OCI-LY1 (cell line): ENCODE measurements around the gene ASB7.

Source experiments
- H2AFZ ChIP-seq: fragments of 200-600 bp; sonication (generic), shearing (Covaris generic); 2 replicates; pipeline ENCODE4 v1.6.0; 2014; ENCODE audit warnings: antibody characterized with exemption, mild to moderate bottlenecking, low read length
- H3F3A ChIP-seq: fragments of 200-600 bp; sonication (generic), shearing (Covaris generic); 2 replicates; pipeline ENCODE4 v1.6.0; 2014; ENCODE audit warnings: mild to moderate bottlenecking, antibody characterized with exemption, low read length, moderate library complexity; ENCODE audit not compliant: insufficient read depth
- H3K27ac ChIP-seq: fragments of 200-600 bp; sonication (generic); 2 replicates; pipeline ENCODE4 v1.5.1; 2014; ENCODE audit warnings: low read length, mixed run types, mild to moderate bottlenecking, low read depth; ENCODE audit not compliant: poor library complexity, severe bottlenecking
- H3K27me3 ChIP-seq: fragments of 200-600 bp; sonication (generic); 2 replicates; pipeline ENCODE4 v1.6.0; 2014; ENCODE audit warnings: antibody characterized with exemption, mild to moderate bottlenecking, low read length, moderate library complexity; ENCODE audit not compliant: insufficient read depth
- H3K36me3 ChIP-seq: fragments of 200-600 bp; sonication (generic); 2 replicates; pipeline ENCODE4 v1.6.1; 2014; ENCODE audit warnings: mild to moderate bottlenecking, antibody characterized with exemption, low read length, moderate library complexity, mixed read lengths; ENCODE audit not compliant: insufficient read depth
- H3K4me1 ChIP-seq: fragments of 200-600 bp; sonication (generic); 2 replicates; pipeline ENCODE4 v1.5.1; 2014; ENCODE audit warnings: mild to moderate bottlenecking, low read length, moderate library complexity; ENCODE audit not compliant: insufficient read depth, severe bottlenecking
- H3K4me2 ChIP-seq: fragments of 200-600 bp; sonication (generic), shearing (Covaris generic); 2 replicates; pipeline ENCODE4 v1.6.1; 2014; ENCODE audit warnings: low read length
- H3K4me3 ChIP-seq: fragments of 200-600 bp; sonication (generic); 2 replicates; pipeline ENCODE4 v1.5.1; 2014; ENCODE audit warnings: low read length, low read depth, mild to moderate bottlenecking, mixed read lengths; ENCODE audit not compliant: poor library complexity, severe bottlenecking
- H3K79me2 ChIP-seq: fragments of 200-600 bp; shearing (Covaris generic); 2 replicates; pipeline ENCODE4 v1.6.1; 2016; ENCODE audit warnings: mixed run types, low read length, mixed read lengths; ENCODE audit not compliant: insufficient read depth
- H3K9ac ChIP-seq: fragments of 200-600 bp; sonication (generic), shearing (Covaris generic); 2 replicates; pipeline ENCODE4 v1.6.1; 2014; ENCODE audit warnings: mild to moderate bottlenecking, low read length, mixed read lengths
- H3K9me2 ChIP-seq: fragments of 200-600 bp; sonication (generic), shearing (Covaris generic); 2 replicates; pipeline ENCODE4 v1.6.1; 2014; ENCODE audit warnings: low read depth, mild to moderate bottlenecking, low read length, mixed read lengths
- H3K9me3 ChIP-seq: fragments of 200-600 bp; shearing (Covaris generic); 2 replicates; pipeline ENCODE4 v1.6.1; 2014; ENCODE audit warnings: low read length, mixed read lengths
- H4K20me1 ChIP-seq: fragments of 200-600 bp; sonication (generic), shearing (Covaris generic); 2 replicates; pipeline ENCODE4 v1.6.0; 2016; ENCODE audit warnings: mild to moderate bottlenecking, low read length; ENCODE audit not compliant: insufficient read depth
- EZH2 ChIP-seq: fragments of 200-600 bp; sonication (generic), shearing (Covaris generic); IDR thresholded peaks from 2 replicates; pipeline ENCODE4 v1.8.0; 2017; ENCODE audit warnings: borderline replicate concordance, mixed run types, mild to moderate bottlenecking, antibody characterized with exemption, low read length, moderate library complexity, mixed read lengths
- TF ChIP-seq, protein P1 (sequence below): fragments of 200-600 bp; sonication (generic), shearing (Covaris generic); IDR thresholded peaks from 2 replicates; pipeline ENCODE4 v1.5.1; 2017; ENCODE audit warnings: mild to moderate bottlenecking, antibody characterized with exemption, low read length, moderate library complexity, mixed read lengths

ASB7 gene

DNA sequence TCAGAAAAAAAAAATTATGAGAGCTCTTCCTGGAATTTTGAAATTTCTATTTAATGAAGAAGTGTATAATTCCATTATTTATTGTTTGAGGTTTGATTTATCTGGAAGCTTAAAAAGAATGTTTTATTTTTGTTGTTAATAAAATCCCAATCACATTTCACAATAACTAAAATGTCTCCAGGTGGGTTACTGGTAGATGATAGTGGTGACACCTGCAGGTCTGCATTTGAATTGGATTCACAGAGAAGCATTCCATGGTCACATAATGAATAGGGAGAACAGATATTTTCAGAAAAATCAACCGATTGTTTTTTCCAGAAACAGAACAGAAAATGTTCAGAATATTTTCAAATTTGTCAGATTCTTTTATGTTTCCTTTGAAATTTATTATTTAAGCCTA lies 48.3 kb downstream of the ASB7 start:
- Histone ChIP-seq H3K9me2 (no peaks in the 10 kb centered on the region), H3K4me3 (no peak overlapping the region), H3F3A (no peaks in the 10 kb centered on the region), H2AFZ (no peak overlapping the region), H3K9me3 (no peaks in the 10 kb centered on the region), H3K36me3 (peaks cover 5% of the 10 kb centered on the region; the same call in 1 of the 2 replicates), H3K27ac (no peak overlapping the region), H4K20me1 (no peaks in the 10 kb centered on the region), H3K79me2 (no peaks in the 10 kb centered on the region), H3K4me2 (no peak overlapping the region), H3K4me1 (no peaks in the 10 kb centered on the region), H3K27me3 (no peaks in the 10 kb centered on the region), H3K9ac (no peak overlapping the region)
- no peak for TF ChIP-seq EZH2
- TF ChIP-seq, protein P1, sequence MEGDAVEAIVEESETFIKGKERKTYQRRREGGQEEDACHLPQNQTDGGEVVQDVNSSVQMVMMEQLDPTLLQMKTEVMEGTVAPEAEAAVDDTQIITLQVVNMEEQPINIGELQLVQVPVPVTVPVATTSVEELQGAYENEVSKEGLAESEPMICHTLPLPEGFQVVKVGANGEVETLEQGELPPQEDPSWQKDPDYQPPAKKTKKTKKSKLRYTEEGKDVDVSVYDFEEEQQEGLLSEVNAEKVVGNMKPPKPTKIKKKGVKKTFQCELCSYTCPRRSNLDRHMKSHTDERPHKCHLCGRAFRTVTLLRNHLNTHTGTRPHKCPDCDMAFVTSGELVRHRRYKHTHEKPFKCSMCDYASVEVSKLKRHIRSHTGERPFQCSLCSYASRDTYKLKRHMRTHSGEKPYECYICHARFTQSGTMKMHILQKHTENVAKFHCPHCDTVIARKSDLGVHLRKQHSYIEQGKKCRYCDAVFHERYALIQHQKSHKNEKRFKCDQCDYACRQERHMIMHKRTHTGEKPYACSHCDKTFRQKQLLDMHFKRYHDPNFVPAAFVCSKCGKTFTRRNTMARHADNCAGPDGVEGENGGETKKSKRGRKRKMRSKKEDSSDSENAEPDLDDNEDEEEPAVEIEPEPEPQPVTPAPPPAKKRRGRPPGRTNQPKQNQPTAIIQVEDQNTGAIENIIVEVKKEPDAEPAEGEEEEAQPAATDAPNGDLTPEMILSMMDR = no peak

DNA sequence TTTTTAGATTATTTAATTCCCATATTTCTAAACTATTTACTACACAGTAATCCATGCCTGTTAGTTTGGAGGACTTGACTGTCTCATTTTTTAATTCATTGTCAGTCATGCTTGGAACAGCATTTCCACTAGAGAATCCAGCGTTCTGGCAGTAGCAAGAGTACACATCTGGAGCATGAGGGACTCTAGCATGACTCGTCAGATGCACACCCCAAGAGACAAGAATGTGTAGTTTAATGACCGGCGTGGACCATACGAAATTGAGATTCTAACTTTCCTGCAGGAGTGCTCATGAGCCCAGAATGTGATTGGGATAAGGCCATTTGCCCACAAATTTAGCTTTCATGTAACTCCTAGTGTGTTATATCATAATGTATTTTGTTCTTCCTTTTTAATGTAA lies 48.9 kb downstream of the ASB7 start:
- H4K20me1 ChIP-seq = no peaks in the 10 kb centered on the region
- no peaks in the 10 kb centered on the region for H3F3A ChIP-seq
- H2AFZ ChIP-seq = no peak overlapping the region
- no peak overlapping the region for H3K4me2 ChIP-seq
- no peaks in the 10 kb centered on the region for H3K79me2 ChIP-seq
- H3K4me3 ChIP-seq = no peak overlapping the region
- no peaks in the 10 kb centered on the region for H3K4me1 ChIP-seq
- no peaks in the 10 kb centered on the region for H3K9me2 ChIP-seq
- H3K27ac ChIP-seq = no peak overlapping the region
- no peaks in the 10 kb centered on the region for H3K27me3 ChIP-seq
- H3K9me3 ChIP-seq = no peaks in the 10 kb centered on the region
- no peak overlapping the region for H3K9ac ChIP-seq
- TF ChIP-seq, protein P1 = no peak
- TF ChIP-seq EZH2 = no peak
- peaks cover 5% of the 10 kb centered on the region; the same call in 1 of the 2 replicates for H3K36me3 ChIP-seq

DNA sequence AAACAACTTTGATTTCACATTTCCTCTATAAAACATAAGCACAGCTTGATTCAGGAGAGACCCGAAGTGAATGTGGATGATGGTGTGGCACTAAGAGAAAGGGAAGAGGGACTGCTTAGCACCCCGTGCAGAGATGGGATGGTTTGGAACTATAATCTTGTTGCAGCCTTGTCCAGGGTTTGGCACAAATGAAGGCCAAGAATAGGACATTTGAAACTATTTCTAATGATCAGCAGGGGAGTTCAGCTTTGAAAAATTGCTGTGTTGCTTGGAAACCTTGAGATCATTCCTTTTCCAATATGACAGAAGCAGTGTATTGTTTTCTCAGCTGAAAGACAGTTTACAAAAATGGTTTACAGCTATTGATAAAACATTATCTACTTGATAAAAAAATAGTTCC lies 49.7 kb downstream of the ASB7 start:
- Histone ChIP-seq H3K27me3 (no peaks in the 10 kb centered on the region), H3K4me2 (no peak overlapping the region), H3K79me2 (no peaks in the 10 kb centered on the region), H3K36me3 (peaks cover 5% of the 10 kb centered on the region; the same call in 1 of the 2 replicates), H2AFZ (no peak overlapping the region), H3K4me3 (no peak overlapping the region), H3F3A (no peaks in the 10 kb centered on the region), H3K27ac (no peak overlapping the region), H3K9ac (no peak overlapping the region), H3K9me3 (no peaks in the 10 kb centered on the region), H3K4me1 (no peaks in the 10 kb centered on the region), H3K9me2 (no peaks in the 10 kb centered on the region), H4K20me1 (no peaks in the 10 kb centered on the region)
- TF ChIP-seq, protein P1 = no peak
- TF ChIP-seq EZH2 = no peak
